GM23338 (cell line): ENCODE measurements around the gene IL22. TPM values are rescaled to one million over a fixed set of nuclear protein-coding genes. Genes with fewer than 3 reads are reported as not detected.

Experiments used
- ATAC-seq: fragments of 200-7000 bp; cut with Tn5 transposase; 3 replicates; pipeline ENCODE4 v1.9.1; 2020
- DNase-seq: peaks from one replicate; pipeline ENCODE4 v3.0.0-alpha.2; 2015; ENCODE audit warnings: low spot score
- H2AFZ ChIP-seq: fragments of 200-600 bp; sonication (generic); 2 replicates; pipeline ENCODE4 v1.8.0; 2016; ENCODE audit warnings: antibody characterized with exemption, mild to moderate bottlenecking, moderate library complexity
- H3F3A ChIP-seq: fragments of 200-600 bp; sonication (generic); replicated peaks from 2 replicates; pipeline ENCODE4 v1.8.0; 2017; ENCODE audit warnings: antibody characterized with exemption, mixed run types, low read depth
- H3K27ac ChIP-seq: fragments of 200-600 bp; sonication (generic); 2 replicates; pipeline ENCODE4 v1.6.1; 2016; ENCODE audit warnings: low read depth
- H3K27me3 ChIP-seq: fragments of 200-600 bp; sonication (generic); 2 replicates; pipeline ENCODE4 v1.8.0; 2016; ENCODE audit warnings: mild to moderate bottlenecking, mixed run types, moderate library complexity; ENCODE audit not compliant: insufficient read depth
- H3K36me3 ChIP-seq: fragments of 200-600 bp; sonication (generic); 2 replicates; pipeline ENCODE4 v1.8.0; 2016; ENCODE audit warnings: mild to moderate bottlenecking; ENCODE audit not compliant: insufficient read depth
- H3K4me1 ChIP-seq: fragments of 200-600 bp; sonication (generic); 2 replicates; pipeline ENCODE4 v1.8.0; 2016; ENCODE audit warnings: mild to moderate bottlenecking, moderate library complexity; ENCODE audit not compliant: insufficient read depth
- H3K4me2 ChIP-seq: fragments of 200-600 bp; sonication (generic); 2 replicates; pipeline ENCODE4 v1.7.1; 2017; ENCODE audit warnings: mixed run types
- H3K4me3 ChIP-seq: fragments of 200-600 bp; sonication (generic); 2 replicates; pipeline ENCODE4 v1.6.1; 2016; ENCODE audit warnings: mixed run types
- H3K79me2 ChIP-seq: fragments of 200-600 bp; sonication (generic); replicated peaks from 2 replicates; pipeline ENCODE4 v1.8.0; 2017; ENCODE audit warnings: mild to moderate bottlenecking; ENCODE audit not compliant: insufficient read depth
- H3K9me2 ChIP-seq: fragments of 200-600 bp; sonication (generic); 2 replicates; pipeline ENCODE4 v1.8.0; 2017; ENCODE audit not compliant: insufficient read depth
- H4K20me1 ChIP-seq: fragments of 200-600 bp; sonication (generic); replicated peaks from 2 replicates; pipeline ENCODE4 v1.8.0; 2017; ENCODE audit warnings: mild to moderate bottlenecking; ENCODE audit not compliant: insufficient read depth
- H3K27ac Mint-ChIP-seq: 2 replicates; pipeline ENCODE4 v1.8.0; 2020; ENCODE audit warnings: inconsistent platforms, mild to moderate bottlenecking, moderate library complexity, mixed read lengths
- H3K27me3 Mint-ChIP-seq: 3 replicates; pipeline ENCODE4 v1.8.0; 2022; ENCODE audit warnings: low read depth, mild to moderate bottlenecking, moderate library complexity, mixed read lengths, inconsistent platforms; ENCODE audit not compliant: insufficient read depth, poor library complexity
- H3K36me3 Mint-ChIP-seq: 3 replicates; pipeline ENCODE4 v1.8.0; 2021; ENCODE audit warnings: low read depth, mild to moderate bottlenecking, inconsistent platforms, moderate library complexity, mixed read lengths
- H3K4me1 Mint-ChIP-seq: 3 replicates; pipeline ENCODE4 v1.8.0; 2020; ENCODE audit warnings: mild to moderate bottlenecking, inconsistent platforms, mixed read lengths
- H3K4me3 Mint-ChIP-seq: 3 replicates; pipeline ENCODE4 v1.8.0; 2021; ENCODE audit warnings: moderate library complexity, mild to moderate bottlenecking, inconsistent platforms, mixed read lengths
- H3K9me3 Mint-ChIP-seq: 3 replicates; pipeline ENCODE4 v1.8.0; 2020; ENCODE audit warnings: moderate library complexity, mild to moderate bottlenecking, inconsistent platforms, mixed read lengths
- CREB1 ChIP-seq: fragments of 250-450 bp; sonication (Bioruptor Pico); IDR thresholded peaks from 2 replicates; pipeline ENCODE4 v1.5.0; 2020; ENCODE audit warnings: low read depth, mild to moderate bottlenecking, moderate library complexity
- CTCF ChIP-seq, 2 experiments: fragments of 200-600 bp in 1 of 2; sonication (generic) in 1 of 2; conservative IDR thresholded peaks; 2 replicates each; pipeline versions ENCODE4 v1.5.1 to v1.6.1; 2016 to 2017; ENCODE audit warnings: antibody characterized with exemption in 2 of 2, low read depth in 2 of 2, mild to moderate bottlenecking in 2 of 2, moderate library complexity in 1 of 2
- ETS1 ChIP-seq: IDR thresholded peaks from 2 replicates; pipeline ENCODE4 v1.6.1; 2016; ENCODE audit warnings: antibody characterized with exemption
- EZH2 ChIP-seq: fragments of 200-600 bp; sonication (generic); IDR thresholded peaks from one replicate; pipeline ENCODE4 v1.8.0; 2017; ENCODE audit warnings: antibody characterized with exemption, mild to moderate bottlenecking, low read depth; ENCODE audit not compliant: unreplicated experiment
- EZH2phosphoT487 ChIP-seq: fragments of 200-600 bp; sonication (generic); IDR thresholded peaks from one replicate; pipeline ENCODE4 v1.8.1; 2018; ENCODE audit warnings: antibody characterized with exemption; ENCODE audit not compliant: unreplicated experiment
- JUNB ChIP-seq: IDR thresholded peaks from one replicate; pipeline ENCODE4 v1.6.1; 2016; ENCODE audit warnings: antibody characterized with exemption; ENCODE audit not compliant: unreplicated experiment
- NANOG ChIP-seq: IDR thresholded peaks from 2 replicates; pipeline ENCODE4 v1.6.1; 2016; ENCODE audit warnings: antibody characterized with exemption, borderline replicate concordance
- POLR2AphosphoS5 ChIP-seq: IDR thresholded peaks from 2 replicates; pipeline ENCODE4 v1.6.1; 2016; ENCODE audit warnings: antibody characterized with exemption, low read depth
- REST ChIP-seq: IDR thresholded peaks from one replicate; pipeline ENCODE4 v1.6.1; 2018; ENCODE audit warnings: antibody characterized with exemption; ENCODE audit not compliant: unreplicated experiment
- STAT1 ChIP-seq: IDR thresholded peaks from one replicate; pipeline ENCODE4 v1.6.1; 2016; ENCODE audit warnings: antibody characterized with exemption; ENCODE audit not compliant: unreplicated experiment
- ZNF114 ChIP-seq: fragments of 250-450 bp; sonication (Bioruptor Pico); IDR thresholded peaks from 2 replicates; pipeline ENCODE4 v1.5.0; 2020; ENCODE audit warnings: mild to moderate bottlenecking, moderate library complexity
- ZNF331 ChIP-seq: fragments of 250-450 bp; sonication (Bioruptor Pico); IDR thresholded peaks from 2 replicates; pipeline ENCODE4 v1.5.0; 2020; ENCODE audit warnings: low read depth, mild to moderate bottlenecking, moderate library complexity
- ZNF462 ChIP-seq: fragments of 250-450 bp; sonication (Bioruptor Pico); IDR thresholded peaks from 2 replicates; pipeline ENCODE4 v1.5.0; 2020; ENCODE audit warnings: mild to moderate bottlenecking, moderate library complexity
- polyA plus RNA-seq: library from polyadenylated mRNA; unstranded; fragments of >200 nt; fragmentation: Nextera tagmentation; extraction: Ambion mirVana; gene quantifications from 2 replicates; pipeline ENCODE4 v1.2.1, GENCODE V29; 2016
- total RNA-seq: library from RNA; depleted of rRNA; stranded (reverse); fragments of >200 nt; shearing (Covaris generic); gene quantifications from 2 replicates; pipeline ENCODE4 v1.2.3, GENCODE V29; 2014

Gene IL22
- total and polyA plus RNA-seq, 2 experiments from 2014 or later, result not detected

- H3K9me3 Mint-ChIP-seq, result no peaks in the 10 kb centered on the region
- Histone ChIP-seq H3K4me2 (no peak overlapping the region), H3K36me3 (no peaks in the 10 kb centered on the region), H3K27ac (no peak overlapping the region), H2AFZ (no peak overlapping the region), H3K27me3 (no peaks in the 10 kb centered on the region), H4K20me1 (no peaks in the 10 kb centered on the region), H3F3A (no peaks in the 10 kb centered on the region), H3K79me2 (no peaks in the 10 kb centered on the region), H3K4me3 (no peak overlapping the region), H3K4me1 (no peaks in the 10 kb centered on the region), H3K9me2 (no peaks in the 10 kb centered on the region)
- ATAC-seq (no peak), DNase-seq (no peak)
- H3K27ac Mint-ChIP-seq, result no peak overlapping the region
- peaks cover 3% of the 10 kb centered on the region; the same call in 2 of the 3 replicates for H3K4me1 Mint-ChIP-seq
- H3K36me3 Mint-ChIP-seq, result no peaks in the 10 kb centered on the region
- TF ChIP-seq POLR2AphosphoS5, result no peak
- TF ChIP-seq CREB1, result no peak
- TF ChIP-seq ETS1, result no peak
- no peak for TF ChIP-seq REST
- TF ChIP-seq CTCF (conservative IDR thresholded peaks at IDR 0.05; ENCODE audit: low read depth in 2 of 2), result no peak
- TF ChIP-seq NANOG, result no peak
- no peak for TF ChIP-seq ZNF331 (CRISPR knock-in tag)
- no peak for TF ChIP-seq EZH2
- TF ChIP-seq EZH2phosphoT487, result no peak
- no peak for TF ChIP-seq JUNB
- no peak for TF ChIP-seq ZNF114
- TF ChIP-seq ZNF462, result no peak
- no peak for TF ChIP-seq STAT1
- H3K4me3 Mint-ChIP-seq, result no peak overlapping the region
- H3K27me3 Mint-ChIP-seq, result no peaks in the 10 kb centered on the region
Measured at GRCh38 chr12:68290126-68290525, 36.7 kb upstream of the IL22 start.
